ENCODE results near the gene PAK3.

Gene PAK3

GRCh38 chrX:111260451-111260850 lies 164.5 kb downstream of the PAK3 start:
- DNase-seq (ENCODE audit: low read depth, low spot score): no peak

- DNase-seq (ENCODE audit: low read depth, low spot score): no peak
Measured at GRCh38 chrX:111262086-111262485, 166.1 kb downstream of the PAK3 start.

DNA sequence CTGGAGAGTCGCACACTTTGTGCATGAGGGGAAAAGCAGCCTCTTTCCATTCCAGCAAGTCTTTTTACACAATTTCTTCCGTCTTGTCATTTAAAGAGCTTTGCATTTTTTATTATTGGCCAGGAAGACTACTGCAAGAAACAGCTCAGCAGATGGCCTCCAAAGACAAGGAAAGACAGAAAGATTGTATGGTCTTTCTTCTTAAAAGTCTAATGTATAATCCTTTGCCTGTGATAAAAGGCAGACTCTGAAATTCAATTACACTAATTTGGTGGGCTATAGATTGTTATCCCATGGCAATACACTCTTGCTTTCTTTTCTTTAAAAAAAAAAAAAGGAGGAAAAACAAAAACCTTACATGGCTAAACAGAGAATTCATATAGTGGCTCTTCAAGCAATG lies 168.4 kb downstream of the PAK3 start:
- no peak for DNase-seq (ENCODE audit: low read depth, low spot score)

DNA sequence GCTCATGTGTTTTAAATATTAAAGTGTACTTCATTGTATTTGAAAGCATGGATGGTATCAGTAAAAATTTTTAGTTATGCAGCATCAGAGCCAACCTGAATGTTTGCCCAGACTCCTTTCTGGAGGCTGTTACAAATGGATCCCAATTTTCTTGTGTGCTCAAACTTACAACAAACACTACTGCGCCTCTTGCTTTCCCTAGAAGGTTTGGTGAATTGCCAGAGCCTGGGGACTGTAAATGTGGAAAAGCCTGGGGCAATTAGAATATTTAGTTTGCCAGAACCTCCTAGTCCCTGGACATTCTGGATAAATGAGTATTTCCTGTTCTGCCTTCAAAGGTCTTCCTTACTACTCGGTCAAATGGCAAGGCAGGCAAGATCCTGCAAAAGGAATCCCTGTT lies 169.5 kb downstream of the PAK3 start:
- no peak for DNase-seq (ENCODE audit: low read depth, low spot score)

DNA sequence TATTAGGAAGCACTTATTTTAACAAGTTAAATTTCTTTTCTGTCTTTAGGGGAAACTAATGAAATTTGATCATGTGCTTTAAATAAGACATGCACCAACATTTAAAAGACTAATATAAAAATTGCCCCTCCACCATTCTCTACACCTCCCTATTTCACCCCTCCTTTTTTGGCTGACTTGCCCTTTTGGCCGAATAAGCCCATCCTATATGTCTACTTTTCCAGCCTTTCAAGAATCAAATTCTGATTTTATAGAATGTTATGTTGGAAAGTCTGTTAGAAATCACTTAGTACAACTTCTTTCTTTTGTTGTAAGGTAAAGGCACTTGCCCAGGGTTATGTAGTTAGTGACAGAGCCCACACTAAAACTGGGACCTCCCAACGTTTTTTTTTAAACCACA lies 172.5 kb downstream of the PAK3 start:
- no peak for DNase-seq (ENCODE audit: low read depth, low spot score)

DNA sequence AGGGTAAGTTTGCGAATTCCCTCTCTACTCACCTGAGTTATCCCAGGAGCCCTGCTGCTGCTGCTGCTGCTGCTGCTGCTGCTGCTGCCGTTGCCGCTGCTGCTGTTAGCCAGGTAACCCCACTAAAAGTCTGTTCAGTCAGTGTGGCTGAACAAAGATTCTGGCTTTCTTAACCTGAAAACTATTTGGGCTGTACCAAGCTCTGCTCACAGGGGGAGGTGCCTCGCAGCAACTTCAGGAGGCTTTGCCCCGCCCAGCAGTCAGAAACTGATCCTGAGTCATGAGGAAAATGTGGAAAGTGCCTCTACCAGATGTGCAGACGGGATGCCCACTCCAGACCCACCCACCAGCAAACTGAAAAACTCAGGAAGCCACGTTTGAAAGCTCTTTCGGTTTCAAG lies 174.3 kb downstream of the PAK3 start, which contains the start of gene CAPN6:
Gene CAPN6 (minus strand): TSS at position 145 of the 400 bp plus-strand sequence. CDS start 6,547 bp downstream, outside the sequence.
- DNase-seq (ENCODE audit: low read depth, low spot score): no peak

Data from activated naive CD8-positive, alpha-beta T cell treated with anti-CD3 and anti-CD28 coated beads, Interleukin-2, amount 50 U/mL, for 16 hours (primary cell).